ENCODE measurements around the gene WBP11. TPM values are rescaled to one million over a fixed set of nuclear protein-coding genes. Genes with fewer than 3 reads are reported as not detected.
A peak's percentile ranks its signal among the peaks of the same experiment; 100 is the strongest.

The WBP11 gene
- total and polyA plus RNA-seq, 2 of the 13 experiments (the other 11 are each of a cell fraction or from before 2014, with no cell fraction given) = 7.6 to 31.0 TPM

- ATAC-seq (peak; percentile 85), DNase-seq (ENCODE audit: low spot score) (peak; percentile 45), FAIRE-seq (peak; percentile 73)
- Histone ChIP-seq H4K20me1 (ENCODE audit: insufficient read depth, low read length) (no peaks in the 10 kb centered on the region), H3K9me3 (ENCODE audit: low read length) (no peaks in the 10 kb centered on the region), H3K79me2 (ENCODE audit: insufficient read depth, low read length) (no peaks in the 10 kb centered on the region), H3K9ac (ENCODE audit: insufficient read depth, low read depth, low read length) (no peak overlapping the region), H3K27ac (ENCODE audit: extremely low read length, insufficient read depth, low read length) (no peak overlapping the region), H3K4me3 (replicated peaks in 1 of 3; ENCODE audit: insufficient read depth in 1 of 3, low read depth in 2 of 3, low read length in 3 of 3) (peak overlapping the region in 2 of 3 experiments; percentile 11 to 33; a peak in 2 of 6 replicates), H3K4me1 (ENCODE audit: insufficient read depth, low read length) (peaks cover 19% of the 10 kb centered on the region), H2AFZ (ENCODE audit: low read length) (no peak overlapping the region), H3K36me3 (replicated peaks in 1 of 2; ENCODE audit: control insufficient read depth in 1 of 2, insufficient read depth in 2 of 2, low read length in 2 of 2) (no peaks in the 10 kb centered on the region), H3K4me2 (ENCODE audit: low read depth, low read length) (peak overlapping the region; percentile 76), H3K27me3 (ENCODE audit: control insufficient read depth in 1 of 2, insufficient read depth in 2 of 2, low read length in 2 of 2) (no peaks in the 10 kb centered on the region)
- WGBS (ENCODE audit: low lambda C conversion rate) = 35% methylated on average over 11 of the region's 17 CpGs
- ChIA-PET CTCF (ENCODE audit: low intra/inter-chr PET ratio, low total read pairs) (interaction anchor here (1.6 kb wide), 1 partner anchor 13 kb away, joined by 7 read pairs; no protein-coding TSS in a partner anchor), POLR2A (interaction anchor here (4.2 kb wide), 1 partner anchor 14 kb away, joined by 26 read pairs; a partner anchor contains a TSS)
- in situ Hi-C loops (cut with HindIII; ENCODE audit: extremely low pct_ligation_motif_present, low pct_unique_long_range_greater_than_20kb) (no loop called here), intact Hi-C loops (cut with micrococcal nuclease; ENCODE audit: unreplicated experiment) (no loop called here)
- BruUV-seq (replicated peaks) = no TSS peak
- no peak for TF ChIP-seq ATF1 (CRISPR knock-in tag; IDR thresholded peaks at IDR 0.05)
- no peak for TF ChIP-seq JUND (CRISPR knock-in tag; IDR thresholded peaks at IDR 0.05)
- TF ChIP-seq, protein P1, sequence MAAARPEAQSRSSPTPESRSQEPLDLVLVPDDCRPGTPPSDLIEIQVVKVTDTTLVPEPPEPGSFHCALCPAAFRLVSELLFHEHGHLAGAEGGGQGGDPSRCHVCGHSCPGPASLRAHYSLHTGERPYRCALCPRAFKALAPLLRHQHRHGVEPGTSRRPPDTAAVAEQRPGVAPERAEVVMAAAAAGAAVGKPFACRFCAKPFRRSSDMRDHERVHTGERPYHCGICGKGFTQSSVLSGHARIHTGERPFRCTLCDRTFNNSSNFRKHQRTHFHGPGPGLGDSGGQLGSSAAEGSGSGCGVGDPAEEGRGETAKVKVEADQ (CRISPR knock-in tag; IDR thresholded peaks at IDR 0.05; ENCODE audit: borderline replicate concordance) = no peak
- TF ChIP-seq, protein P2, sequence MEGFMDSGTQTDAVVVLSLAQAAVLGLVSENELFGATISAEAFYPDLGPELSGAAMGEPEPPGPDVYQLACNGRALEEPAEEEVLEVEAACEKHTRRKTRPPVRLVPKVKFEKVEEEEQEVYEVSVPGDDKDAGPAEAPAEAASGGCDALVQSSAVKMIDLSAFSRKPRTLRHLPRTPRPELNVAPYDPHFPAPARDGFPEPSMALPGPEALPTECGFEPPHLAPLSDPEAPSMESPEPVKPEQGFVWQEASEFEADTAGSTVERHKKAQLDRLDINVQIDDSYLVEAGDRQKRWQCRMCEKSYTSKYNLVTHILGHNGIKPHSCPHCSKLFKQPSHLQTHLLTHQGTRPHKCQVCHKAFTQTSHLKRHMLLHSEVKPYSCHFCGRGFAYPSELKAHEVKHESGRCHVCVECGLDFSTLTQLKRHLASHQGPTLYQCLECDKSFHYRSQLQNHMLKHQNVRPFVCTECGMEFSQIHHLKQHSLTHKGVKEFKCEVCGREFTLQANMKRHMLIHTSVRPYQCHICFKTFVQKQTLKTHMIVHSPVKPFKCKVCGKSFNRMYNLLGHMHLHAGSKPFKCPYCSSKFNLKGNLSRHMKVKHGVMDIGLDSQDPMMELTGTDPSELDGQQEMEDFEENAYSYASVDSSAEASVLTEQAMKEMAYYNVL (CRISPR knock-in tag; IDR thresholded peaks at IDR 0.05; ENCODE audit: borderline replicate concordance) = no peak
- no peak for TF ChIP-seq HNRNPH1 (optimal IDR thresholded peaks at IDR 0.05; ENCODE audit: low read depth, low read length)
- no peak for TF ChIP-seq ZNF3 (CRISPR knock-in tag; IDR thresholded peaks at IDR 0.05)
- no peak for TF ChIP-seq EHMT2 (IDR thresholded peaks at IDR 0.05; ENCODE audit: borderline replicate concordance, low read depth, low read length)
- TF ChIP-seq, protein P3, sequence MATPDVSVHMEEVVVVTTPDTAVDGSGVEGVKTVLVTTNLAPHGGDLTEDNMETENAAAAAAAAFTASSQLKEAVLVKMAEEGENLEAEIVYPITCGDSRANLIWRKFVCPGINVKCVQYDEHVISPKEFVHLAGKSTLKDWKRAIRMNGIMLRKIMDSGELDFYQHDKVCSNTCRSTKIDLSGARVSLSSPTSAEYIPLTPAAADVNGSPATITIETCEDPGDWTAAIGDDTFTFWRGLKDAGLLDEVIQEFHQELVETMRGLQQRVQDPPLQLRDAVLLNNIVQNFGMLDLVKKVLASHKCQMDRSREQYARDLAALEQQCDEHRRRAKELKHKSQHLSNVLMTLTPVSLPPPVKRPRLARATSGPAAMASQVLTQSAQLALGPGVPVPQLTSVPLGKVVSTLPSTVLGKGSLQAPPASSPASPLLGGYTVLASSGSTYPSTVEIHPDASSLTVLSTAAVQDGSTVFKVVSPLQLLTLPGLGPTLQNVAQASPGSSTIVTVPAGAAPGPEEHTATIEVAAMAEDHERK (CRISPR knock-in tag; IDR thresholded peaks at IDR 0.05; ENCODE audit: low read depth) = no peak
- TF ChIP-seq, protein P4, sequence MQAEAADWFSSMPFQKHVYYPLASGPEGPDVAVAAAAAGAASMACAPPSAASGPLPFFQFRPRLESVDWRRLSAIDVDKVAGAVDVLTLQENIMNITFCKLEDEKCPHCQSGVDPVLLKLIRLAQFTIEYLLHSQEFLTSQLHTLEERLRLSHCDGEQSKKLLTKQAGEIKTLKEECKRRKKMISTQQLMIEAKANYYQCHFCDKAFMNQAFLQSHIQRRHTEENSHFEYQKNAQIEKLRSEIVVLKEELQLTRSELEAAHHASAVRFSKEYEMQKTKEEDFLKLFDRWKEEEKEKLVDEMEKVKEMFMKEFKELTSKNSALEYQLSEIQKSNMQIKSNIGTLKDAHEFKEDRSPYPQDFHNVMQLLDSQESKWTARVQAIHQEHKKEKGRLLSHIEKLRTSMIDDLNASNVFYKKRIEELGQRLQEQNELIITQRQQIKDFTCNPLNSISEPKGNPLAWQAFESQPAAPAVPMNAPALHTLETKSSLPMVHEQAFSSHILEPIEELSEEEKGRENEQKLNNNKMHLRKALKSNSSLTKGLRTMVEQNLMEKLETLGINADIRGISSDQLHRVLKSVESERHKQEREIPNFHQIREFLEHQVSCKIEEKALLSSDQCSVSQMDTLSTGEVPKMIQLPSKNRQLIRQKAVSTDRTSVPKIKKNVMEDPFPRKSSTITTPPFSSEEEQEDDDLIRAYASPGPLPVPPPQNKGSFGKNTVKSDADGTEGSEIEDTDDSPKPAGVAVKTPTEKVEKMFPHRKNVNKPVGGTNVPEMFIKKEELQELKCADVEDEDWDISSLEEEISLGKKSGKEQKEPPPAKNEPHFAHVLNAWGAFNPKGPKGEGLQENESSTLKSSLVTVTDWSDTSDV (CRISPR knock-in tag; IDR thresholded peaks at IDR 0.05) = no peak
- no peak for TF ChIP-seq ZNF546 (CRISPR knock-in tag; conservative IDR thresholded peaks at IDR 0.05)
- TF ChIP-seq, protein P5, sequence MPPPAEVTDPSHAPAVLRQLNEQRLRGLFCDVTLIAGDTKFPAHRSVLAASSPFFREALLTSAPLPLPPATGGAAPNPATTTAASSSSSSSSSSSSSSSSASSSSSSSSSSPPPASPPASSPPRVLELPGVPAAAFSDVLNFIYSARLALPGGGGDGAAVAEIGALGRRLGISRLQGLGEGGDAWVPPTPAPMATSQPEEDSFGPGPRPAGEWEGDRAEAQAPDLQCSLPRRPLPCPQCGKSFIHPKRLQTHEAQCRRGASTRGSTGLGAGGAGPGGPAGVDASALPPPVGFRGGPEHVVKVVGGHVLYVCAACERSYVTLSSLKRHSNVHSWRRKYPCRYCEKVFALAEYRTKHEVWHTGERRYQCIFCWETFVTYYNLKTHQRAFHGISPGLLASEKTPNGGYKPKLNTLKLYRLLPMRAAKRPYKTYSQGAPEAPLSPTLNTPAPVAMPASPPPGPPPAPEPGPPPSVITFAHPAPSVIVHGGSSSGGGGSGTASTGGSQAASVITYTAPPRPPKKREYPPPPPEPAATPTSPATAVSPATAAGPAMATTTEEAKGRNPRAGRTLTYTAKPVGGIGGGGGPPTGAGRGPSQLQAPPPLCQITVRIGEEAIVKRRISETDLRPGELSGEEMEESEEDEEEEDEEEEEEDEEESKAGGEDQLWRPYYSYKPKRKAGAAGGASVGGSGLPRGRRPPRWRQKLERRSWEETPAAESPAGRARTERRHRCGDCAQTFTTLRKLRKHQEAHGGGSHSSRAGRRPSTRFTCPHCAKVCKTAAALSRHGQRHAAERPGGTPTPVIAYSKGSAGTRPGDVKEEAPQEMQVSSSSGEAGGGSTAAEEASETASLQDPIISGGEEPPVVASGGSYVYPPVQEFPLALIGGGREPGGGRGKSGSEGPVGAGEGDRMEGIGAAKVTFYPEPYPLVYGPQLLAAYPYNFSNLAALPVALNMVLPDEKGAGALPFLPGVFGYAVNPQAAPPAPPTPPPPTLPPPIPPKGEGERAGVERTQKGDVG (CRISPR knock-in tag; IDR thresholded peaks at IDR 0.05; ENCODE audit: borderline replicate concordance) = no peak
- TF ChIP-seq SETDB1 (CRISPR knock-in tag; IDR thresholded peaks at IDR 0.05; ENCODE audit: borderline replicate concordance) = no peak
Measured at GRCh38 chr12:14756334-14757143, 46.7 kb downstream of the WBP11 start.
